GM19395 (cell line): ENCODE data around the gene PRPF38A.

Experiments used
- ATAC-seq: cut with Tn5 transposase; IDR thresholded peaks from one replicate; pipeline ENCODE4 v1.9.1; 2021; ENCODE audit warnings: mild to moderate bottlenecking, moderate library complexity; ENCODE audit not compliant: unreplicated experiment

PRPF38A gene

GRCh38 chr1:52455686-52456085 lies 51.3 kb downstream of the PRPF38A start:
- ATAC-seq, result no peak

DNA sequence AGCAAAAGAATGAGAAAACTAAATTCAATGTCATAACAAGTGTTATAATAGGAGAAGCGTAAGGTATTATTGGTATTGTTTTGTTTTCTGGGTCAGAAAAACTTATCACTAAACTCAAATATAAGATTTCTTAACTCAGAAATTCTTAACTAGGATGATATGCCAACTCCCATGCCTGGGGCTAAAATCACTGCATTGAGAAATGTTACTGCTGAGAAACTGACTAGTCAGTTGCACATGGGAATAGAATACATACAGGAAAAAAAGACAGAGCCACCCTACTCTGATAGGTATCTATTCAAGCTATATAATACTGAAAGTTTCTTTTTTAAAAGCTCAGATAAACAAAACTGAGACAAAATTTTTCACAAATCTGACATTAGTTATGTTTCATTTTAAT lies 56.3 kb downstream of the PRPF38A start:
- ATAC-seq, result no peak

- no peak for ATAC-seq
Observed at GRCh38 chr1:52461821-52462220, 57.4 kb downstream of the PRPF38A start.

GRCh38 chr1:52463891-52464290 lies 59.5 kb downstream of the PRPF38A start:
- ATAC-seq, result no peak

- ATAC-seq, result no peak
Observed at GRCh38 chr1:52469108-52469507, 64.7 kb downstream of the PRPF38A start.
